GM23248 (cell line): ENCODE data around the gene CALHM3.

Source experiments
- EZH2 ChIP-seq: fragments of 200-600 bp; sonication (generic); IDR thresholded peaks from 2 replicates; pipeline ENCODE4 v1.6.1; 2018; ENCODE audit warnings: antibody characterized with exemption, mild to moderate bottlenecking; ENCODE audit not compliant: insufficient read depth, poor library complexity, severe bottlenecking
- EZH2phosphoT487 ChIP-seq: fragments of 200-600 bp; sonication (generic); IDR thresholded peaks from 2 replicates; pipeline ENCODE4 v1.6.1; 2018; ENCODE audit warnings: antibody characterized with exemption, moderate library complexity, mild to moderate bottlenecking, low read depth; ENCODE audit not compliant: insufficient read depth

- no peak for TF ChIP-seq EZH2phosphoT487
- no peak for TF ChIP-seq EZH2
Observed at GRCh38 chr10:103475437-103475836, 3.6 kb downstream of the CALHM3 start.
